GM19240 (cell line): ENCODE results near the gene CEP164.
"Not testable (repeated sequence)": the region's sequence is repeated elsewhere in the genome, so short reads cannot be mapped to it uniquely, and the experiment has no call there.

Experiments used
- DNase-seq: peaks from one replicate; pipeline ENCODE4 v3.0.0; 2011; ENCODE audit warnings: low spot score; ENCODE audit not compliant: insufficient read length

Gene CEP164

GRCh38 chr11:117303646-117304315 is 23.9 kb upstream of the CEP164 start:
- no peak for DNase-seq

- no peak for DNase-seq
Measured at GRCh38 chr11:117305145-117305544, 22.5 kb upstream of the CEP164 start.

GRCh38 chr11:117309310-117309709 is 18.3 kb upstream of the CEP164 start:
- no peak for DNase-seq

GRCh38 chr11:117313091-117313490 is 14.6 kb upstream of the CEP164 start:
- DNase-seq, result no peak

- DNase-seq, result no peak
Measured at GRCh38 chr11:117313828-117314768, 13.6 kb upstream of the CEP164 start.

GRCh38 chr11:117314840-117315239 is 12.8 kb upstream of the CEP164 start:
- DNase-seq, result no peak

GRCh38 chr11:117315285-117316196 is 12.1 kb upstream of the CEP164 start:
- no peak for DNase-seq

GRCh38 chr11:117316197-117316961 is 11.3 kb upstream of the CEP164 start, which contains the start of gene BACE1:
TSS of gene BACE1 (minus strand) at chr11:117316256. CDS start at chr11:117315795, 461 bp downstream.
- DNase-seq, result no peak

- DNase-seq, result no peak
Measured at GRCh38 chr11:117318738-117319137, 8.9 kb upstream of the CEP164 start.

- DNase-seq, result no peak
Measured at GRCh38 chr11:117319214-117319840, 8.3 kb upstream of the CEP164 start.

- DNase-seq, result not testable (repeated sequence)
Measured at GRCh38 chr11:117327255-117327566, 443 bp upstream of the CEP164 start.

- no peak for DNase-seq
Measured at GRCh38 chr11:117328375-117329010, 839 bp downstream of the CEP164 start.

- no peak for DNase-seq
Measured at GRCh38 chr11:117332843-117333242, 5.2 kb downstream of the CEP164 start.

GRCh38 chr11:117333917-117334316 is 6.3 kb downstream of the CEP164 start:
- DNase-seq, result no peak

- DNase-seq, result no peak
Measured at GRCh38 chr11:117334896-117335295, 7.2 kb downstream of the CEP164 start.

- no peak for DNase-seq
Measured at GRCh38 chr11:117335399-117335798, 7.7 kb downstream of the CEP164 start.

- no peak for DNase-seq
Measured at GRCh38 chr11:117337076-117337475, 9.4 kb downstream of the CEP164 start.

GRCh38 chr11:117345039-117345438 is 17.4 kb downstream of the CEP164 start:
- no peak for DNase-seq

- no peak for DNase-seq
Measured at GRCh38 chr11:117354550-117354949, 26.9 kb downstream of the CEP164 start.
